GM11168 (cell line): Measurements from ENCODE around the gene INAVA.
"Not testable (repeated sequence)": the region's sequence is repeated elsewhere in the genome, so short reads cannot be mapped to it uniquely, and the experiment has no call there.

ENCODE experiments used
- in situ Hi-C: fragments of 300-500 bp; cut with MboI; formaldehyde crosslinking; loops from one replicate; pipeline ENCODE4 v1.12.0; 2022; ENCODE audit warnings: low sequenced_read_pairs; ENCODE audit not compliant: unreplicated experiment

INAVA gene

DNA sequence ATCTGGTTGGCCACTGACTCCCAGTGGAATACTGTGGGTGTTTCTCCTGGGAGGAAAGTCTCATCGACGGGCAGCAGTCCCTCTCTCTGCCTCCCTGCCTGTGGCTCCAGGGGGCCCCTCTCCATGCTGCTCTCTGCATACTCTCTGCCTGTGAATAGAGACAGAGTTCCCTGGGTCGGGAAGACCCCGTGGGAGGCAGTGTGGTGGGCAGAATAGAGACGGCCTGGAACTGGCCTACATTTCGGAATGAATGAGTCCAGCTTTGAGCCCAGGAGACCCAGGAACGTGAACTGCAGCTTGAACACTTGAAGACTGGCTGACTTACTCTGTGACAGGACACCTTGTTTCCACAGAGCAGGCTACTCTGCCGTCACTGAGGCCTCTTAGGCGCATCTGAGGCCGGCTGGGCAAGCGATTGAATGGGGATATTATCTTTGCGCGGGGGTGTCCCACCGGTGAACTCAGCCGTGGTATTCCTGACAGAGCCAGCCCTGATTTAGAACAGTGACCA lies 64.8 kb downstream of the INAVA start:
- in situ Hi-C loops = no loop called here

DNA sequence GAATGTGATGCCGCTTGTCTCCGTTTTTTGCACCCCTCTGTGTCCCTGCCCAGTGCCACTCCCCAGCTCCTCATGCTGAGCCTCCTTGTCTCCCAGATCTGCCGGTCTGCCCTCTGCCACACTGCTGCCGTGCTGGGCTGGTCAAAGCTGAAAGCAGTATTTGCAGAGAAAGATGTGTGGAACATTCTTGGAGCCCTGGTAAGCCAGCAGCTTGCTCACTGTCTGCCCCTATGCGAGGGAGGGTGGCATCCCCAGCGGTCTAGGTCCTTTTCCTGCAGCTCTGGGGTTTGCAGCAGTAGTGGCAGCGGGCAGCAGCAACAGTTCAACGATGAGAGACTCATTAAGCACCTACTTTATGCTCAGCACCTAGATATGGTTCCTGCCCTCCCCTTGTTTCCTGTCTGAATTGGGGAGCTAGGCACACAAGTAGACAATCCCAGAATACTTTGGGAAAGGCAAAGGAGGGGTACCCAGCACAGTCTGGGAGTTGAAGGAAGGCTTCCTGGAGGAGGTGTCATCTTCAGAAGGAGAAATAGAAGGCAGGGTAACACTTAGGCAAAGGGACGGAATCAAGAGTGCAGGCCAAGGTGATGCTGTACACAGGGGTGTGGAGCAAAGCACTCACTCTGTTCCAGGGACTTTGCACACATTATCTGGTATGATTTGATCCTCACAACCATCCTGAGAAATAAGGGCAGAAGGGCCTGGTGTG lies 65.7 kb downstream of the INAVA start:
- in situ Hi-C loops = no loop called here

DNA sequence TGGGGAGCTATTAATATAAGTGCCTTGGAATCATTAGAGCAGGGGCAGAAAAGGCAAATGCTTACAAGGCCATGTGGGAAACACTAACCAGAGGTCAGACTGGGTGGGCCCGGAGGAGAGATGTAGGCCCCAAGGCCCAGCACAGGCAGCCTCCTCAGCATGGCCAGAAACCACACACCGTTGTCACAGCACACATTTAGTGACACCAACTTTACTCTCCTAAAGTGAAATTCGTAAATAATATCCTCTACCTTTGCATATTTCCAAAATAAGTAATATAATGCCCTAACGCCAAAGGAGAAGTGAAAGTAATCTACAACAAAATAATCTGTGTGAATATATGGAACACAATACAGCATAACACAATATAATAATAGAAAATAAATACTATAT lies 66.2 kb downstream of the INAVA start:
- in situ Hi-C loops = no loop called here

DNA sequence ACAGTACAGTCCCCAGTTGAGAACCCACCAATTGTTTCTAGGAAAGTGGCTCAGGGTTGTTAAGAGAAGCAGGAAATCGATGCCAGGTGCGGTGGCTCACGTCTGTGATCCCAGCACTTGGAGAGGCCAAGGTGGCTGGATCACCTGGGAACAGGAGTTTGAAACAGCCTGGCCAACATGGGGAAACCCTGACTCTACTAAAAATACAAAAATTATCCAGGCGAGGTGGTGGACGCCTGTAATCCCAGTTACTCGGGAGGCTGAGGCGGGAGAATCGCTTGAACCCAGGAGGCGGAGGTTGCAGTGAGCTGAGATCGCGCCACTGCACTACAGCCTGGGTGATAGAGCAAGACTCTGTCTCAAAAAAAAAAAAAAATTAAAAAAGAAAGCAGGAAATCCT lies 67.5 kb downstream of the INAVA start:
- in situ Hi-C loops = not testable (repeated sequence)

DNA sequence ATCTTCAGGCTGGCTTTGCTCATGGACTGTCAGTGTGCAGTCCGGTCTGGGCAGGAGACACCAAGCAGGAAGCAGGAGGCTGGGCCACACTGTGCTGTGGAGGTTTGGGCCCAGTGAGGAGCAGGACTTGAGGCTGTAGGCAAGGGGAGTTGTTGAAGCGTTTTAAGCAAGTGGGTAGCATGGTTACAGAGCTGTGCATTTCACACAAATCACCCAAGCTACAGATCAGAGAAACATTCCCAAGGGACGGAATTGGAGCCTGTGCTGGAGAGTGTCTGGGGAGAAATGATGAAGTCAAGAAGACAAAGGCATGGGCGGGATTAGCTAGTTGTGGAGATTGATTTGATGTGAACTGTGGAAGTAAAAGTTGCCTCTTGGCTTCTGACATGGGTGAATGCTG lies 67.9 kb downstream of the INAVA start:
- in situ Hi-C loops = no loop called here

DNA sequence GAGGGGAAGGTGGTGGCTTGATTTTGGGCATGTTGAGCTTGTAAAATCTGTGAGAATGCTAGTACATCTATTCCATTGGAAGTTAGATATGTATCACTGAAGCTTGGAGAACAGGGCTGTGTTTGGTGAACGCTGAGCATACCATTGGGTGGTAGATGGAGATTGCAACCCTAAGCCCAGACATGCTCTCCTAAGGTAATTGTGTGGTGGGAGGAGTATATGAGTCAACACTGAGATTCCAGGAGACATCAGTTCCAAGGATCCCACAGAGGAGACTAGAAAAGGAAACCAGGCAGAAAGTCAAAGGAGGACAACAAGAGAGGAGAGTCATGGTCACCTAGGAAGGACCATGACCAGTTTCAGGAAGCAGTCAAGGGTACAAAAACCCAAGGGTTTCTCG lies 68.4 kb downstream of the INAVA start:
- in situ Hi-C loops = no loop called here

DNA sequence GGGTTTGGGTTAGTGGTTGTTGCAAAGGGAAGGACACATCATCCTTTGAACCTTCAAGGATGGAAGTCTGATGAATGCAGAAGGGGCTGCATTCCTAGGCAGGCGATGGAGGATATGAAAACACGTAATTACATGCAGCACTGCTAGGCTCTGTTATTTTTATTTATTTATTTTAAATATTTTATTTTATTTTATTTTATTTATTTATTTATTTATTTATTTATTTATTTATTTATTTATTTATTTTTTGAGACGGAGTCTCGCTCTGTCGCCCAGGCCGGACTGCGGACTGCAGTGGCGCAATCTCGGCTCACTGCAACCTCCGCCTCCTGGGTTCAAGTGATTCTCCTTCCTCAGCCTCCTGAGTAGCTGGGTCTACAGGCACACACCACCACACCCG lies 69.2 kb downstream of the INAVA start:
- in situ Hi-C loops = not testable (repeated sequence)
